WTC11 (cell line): ENCODE data around the gene SHF. TPM values are rescaled to one million over a fixed set of nuclear protein-coding genes. Genes with fewer than 3 reads are reported as not detected.

Experiments
- ATAC-seq: fragments of 200-7000 bp; cut with Tn5 transposase; 2 replicates; pipeline ENCODE4 v1.10.0; 2021; ENCODE audit warnings: mild to moderate bottlenecking, moderate library complexity
- CTCF ChIA-PET: fragments of 300-600 bp; sonication (Branson Sonifier 250); formaldehyde crosslinking; loops from one replicate; lab custom pipeline; 2021; ENCODE audit warnings: antibody characterized with exemption; lab: Charles Lee
- POLR2A ChIA-PET: fragments of 350-600 bp; sonication (Branson Sonifier 250); formaldehyde crosslinking; loops from one replicate; lab custom pipeline; 2021; ENCODE audit warnings: antibody characterized with exemption; lab: Charles Lee
- DNase-seq: peaks from one replicate; pipeline ENCODE4 v3.0.0; 2021; ENCODE audit warnings: low spot score
- H3K27ac Mint-ChIP-seq: 2 replicates; pipeline ENCODE4 v1.8.0; 2021; ENCODE audit warnings: mixed read lengths
- H3K27me3 Mint-ChIP-seq: 2 replicates; pipeline ENCODE4 v1.8.0; 2021; ENCODE audit warnings: low read depth, mild to moderate bottlenecking, moderate library complexity, mixed read lengths
- H3K36me3 Mint-ChIP-seq: 2 replicates; pipeline ENCODE4 v1.8.0; 2021; ENCODE audit warnings: mixed read lengths
- H3K4me1 Mint-ChIP-seq: 2 replicates; pipeline ENCODE4 v1.8.0; 2022; ENCODE audit warnings: mixed read lengths
- H3K4me3 Mint-ChIP-seq: 2 replicates; pipeline ENCODE4 v1.8.0; 2021; ENCODE audit warnings: mild to moderate bottlenecking, moderate library complexity, mixed read lengths
- H3K9me3 Mint-ChIP-seq: 2 replicates; pipeline ENCODE4 v1.8.0; 2021; ENCODE audit warnings: mixed read lengths
- CREB1 ChIP-seq: sonication (generic); formaldehyde crosslinking; IDR thresholded peaks from 2 replicates; pipeline ENCODE4 v1.8.0; 2023; ENCODE audit warnings: mild to moderate bottlenecking, missing genetic modification reagents
- CTCF ChIP-seq: fragments of 200-600 bp; IDR thresholded peaks from 2 replicates; pipeline ENCODE4 v1.8.0; 2022; ENCODE audit warnings: antibody characterized with exemption
- ELF4 ChIP-seq: sonication (generic); formaldehyde crosslinking; IDR thresholded peaks from 2 replicates; pipeline ENCODE4 v1.8.1; 2022; ENCODE audit warnings: low read depth, mild to moderate bottlenecking, moderate library complexity, missing genetic modification reagents
- ESRRA ChIP-seq: sonication (generic); formaldehyde crosslinking; IDR thresholded peaks from 2 replicates; pipeline ENCODE4 v1.8.1; 2022; ENCODE audit warnings: mild to moderate bottlenecking, missing genetic modification reagents, borderline replicate concordance
- FOXK1 ChIP-seq: sonication (generic); formaldehyde crosslinking; IDR thresholded peaks from 2 replicates; pipeline ENCODE4 v1.8.0; 2022; ENCODE audit warnings: mild to moderate bottlenecking, moderate library complexity, missing genetic modification reagents
- MXD4 ChIP-seq: fragments of 250-450 bp; sonication (Bioruptor Pico); IDR thresholded peaks from 2 replicates; pipeline ENCODE4 v1.8.0; 2021; ENCODE audit warnings: mild to moderate bottlenecking, moderate library complexity, borderline replicate concordance
- NFYB ChIP-seq: sonication (generic); formaldehyde crosslinking; conservative IDR thresholded peaks from 2 replicates; pipeline ENCODE4 v1.8.0; 2022; ENCODE audit warnings: low read depth, missing genetic modification reagents
- OVOL2 ChIP-seq: fragments of 250-450 bp; sonication (Bioruptor Pico); IDR thresholded peaks from 2 replicates; pipeline ENCODE4 v1.9.0; 2021; ENCODE audit warnings: mild to moderate bottlenecking, borderline replicate concordance
- PRDM15 ChIP-seq: sonication (generic); formaldehyde crosslinking; IDR thresholded peaks from 2 replicates; pipeline ENCODE4 v1.8.0; 2022; ENCODE audit warnings: missing genetic modification reagents
- RORB ChIP-seq: fragments of 250-450 bp; sonication (Bioruptor Pico); IDR thresholded peaks from 2 replicates; pipeline ENCODE4 v1.9.0; 2021; ENCODE audit warnings: mild to moderate bottlenecking
- SMAD4 ChIP-seq: sonication (generic); formaldehyde crosslinking; IDR thresholded peaks from 2 replicates; pipeline ENCODE4 v1.8.0; 2022; ENCODE audit warnings: mild to moderate bottlenecking, missing genetic modification reagents
- SP1 ChIP-seq: sonication (generic); formaldehyde crosslinking; conservative IDR thresholded peaks from 2 replicates; pipeline ENCODE4 v1.8.1; 2022; ENCODE audit warnings: missing genetic modification reagents
- TCF7 ChIP-seq: sonication (generic); formaldehyde crosslinking; IDR thresholded peaks from 2 replicates; pipeline ENCODE4 v1.8.0; 2022; ENCODE audit warnings: mild to moderate bottlenecking, low read depth, missing genetic modification reagents, moderate library complexity
- USF1 ChIP-seq: sonication (generic); formaldehyde crosslinking; IDR thresholded peaks from 2 replicates; pipeline ENCODE4 v1.8.0; 2022; ENCODE audit warnings: mild to moderate bottlenecking, missing genetic modification reagents
- ZMAT4 ChIP-seq: fragments of 250-450 bp; sonication (Bioruptor Pico); IDR thresholded peaks from 2 replicates; pipeline ENCODE4 v1.9.0; 2021; ENCODE audit warnings: mild to moderate bottlenecking
- ZNF281 ChIP-seq: sonication (generic); formaldehyde crosslinking; IDR thresholded peaks from 2 replicates; pipeline ENCODE4 v1.8.0; 2023; ENCODE audit warnings: mild to moderate bottlenecking, missing genetic modification reagents
- ZNF317 ChIP-seq: sonication (generic); formaldehyde crosslinking; IDR thresholded peaks from 2 replicates; pipeline ENCODE4 v1.8.1; 2023; ENCODE audit warnings: low read depth, mild to moderate bottlenecking, moderate library complexity, missing genetic modification reagents, borderline replicate concordance
- ZNF416 ChIP-seq: fragments of 250-450 bp; sonication (Bioruptor Pico); IDR thresholded peaks from 2 replicates; pipeline ENCODE4 v1.9.0; 2021; ENCODE audit warnings: mild to moderate bottlenecking, inconsistent platforms
- ZNF671 ChIP-seq: fragments of 250-450 bp; sonication (Bioruptor Pico); IDR thresholded peaks from 2 replicates; pipeline ENCODE4 v1.8.0; 2021; ENCODE audit warnings: mild to moderate bottlenecking
- total RNA-seq: library from RNA; stranded (reverse); gene quantifications from 3 replicates; pipeline ENCODE4 v1.2.3, GENCODE V29; 2021

SHF gene
- total RNA-seq, 1 experiment from 2014 or later = 30.6 TPM

- H3K27me3 Mint-ChIP-seq = peaks cover 20% of the 10 kb centered on the region
- H3K9me3 Mint-ChIP-seq = no peaks in the 10 kb centered on the region
- H3K36me3 Mint-ChIP-seq = peaks cover 2% of the 10 kb centered on the region; the same call in 1 of the 2 replicates
- ChIA-PET CTCF (interaction anchor here (0.8 to 1.9 kb wide), 5 partner anchors 17 to 67 kb away, joined by 3 to 8 read pairs (median 4); no protein-coding TSS in a partner anchor), POLR2A (interaction anchor here (2.2 kb wide), 1 partner anchor 17 kb away, joined by 6 read pairs; no protein-coding TSS in a partner anchor)
- no peak overlapping the region for H3K4me3 Mint-ChIP-seq
- H3K27ac Mint-ChIP-seq = 0 out of 2 replicates have a peak overlapping the region, but pooled peaks have one; percentile 13
- no peak for DNase-seq
- no peak for ATAC-seq
- TF ChIP-seq PRDM15 (CRISPR knock-in tag) (no peak), OVOL2 (CRISPR knock-in tag) (no peak), NFYB (no peak), USF1 (no peak), ESRRA (no peak), ZNF317 (CRISPR knock-in tag) (no peak), ZNF671 (no peak), FOXK1 (no peak)
- peaks cover 68% of the 10 kb centered on the region for H3K4me1 Mint-ChIP-seq
Observed at GRCh38 chr15:45184562-45185041, 3.2 kb downstream of the SHF start.

GRCh38 chr15:45183511-45183910 is 4.3 kb downstream of the SHF start:
- DNase-seq = no peak
- Mint-ChIP-seq H3K27me3 (peaks cover 9% of the 10 kb centered on the region), H3K4me3 (no peak overlapping the region), H3K36me3 (peaks cover 7% of the 10 kb centered on the region; the same call in 1 of the 2 replicates), H3K27ac (no peak overlapping the region)
- no peak for TF ChIP-seq CREB1
- TF ChIP-seq ELF4 = no peak
- TF ChIP-seq USF1 = no peak
- no peak for TF ChIP-seq SMAD4
- no peak for TF ChIP-seq ZNF416 (CRISPR knock-in tag)
- no peak for TF ChIP-seq MXD4 (CRISPR knock-in tag)
- no peak for TF ChIP-seq TCF7 (CRISPR knock-in tag)
- no peak for TF ChIP-seq NFYB
- TF ChIP-seq RORB (CRISPR knock-in tag) = no peak
- no peak for TF ChIP-seq ZNF281 (CRISPR knock-in tag)
- TF ChIP-seq ZNF671 = no peak
- TF ChIP-seq CTCF = no peak
- no peak for TF ChIP-seq SP1 (CRISPR knock-in tag)
- TF ChIP-seq ZMAT4 = no peak
- TF ChIP-seq, all 79 proteins: peak for 0
- no peak for ATAC-seq
- ChIA-PET CTCF (interaction anchor here (0.6 to 1.9 kb wide), 3 partner anchors 16 to 20 kb away, joined by 3 to 8 read pairs (median 7); no protein-coding TSS in a partner anchor), POLR2A (interaction anchor here (2.2 kb wide), 1 partner anchor 15 kb away, joined by 6 read pairs; no protein-coding TSS in a partner anchor)
- no peaks in the 10 kb centered on the region for H3K9me3 Mint-ChIP-seq
- peaks cover 67% of the 10 kb centered on the region for H3K4me1 Mint-ChIP-seq
